ENCODE measurements around the gene DNAJC22. TPM values are rescaled to one million over a fixed set of nuclear protein-coding genes. Genes with fewer than 3 reads are reported as not detected.

The DNAJC22 gene
- total RNA-seq, 1 experiment from 2014 or later, result 27.7 TPM

- peaks cover 3 to 8% of the 10 kb centered on the region in 2 experiments; a peak in 2 of 4 replicates for H3K4me1 ChIP-seq (ENCODE audit: control insufficient read depth in 1 of 2, insufficient read depth in 2 of 2, low read length in 2 of 2)
- H3K79me2 ChIP-seq (ENCODE audit: insufficient read depth, low read length), result 0 out of 2 replicates have a peak, but pooled peaks cover 11% of the 10 kb centered on the region
- DNase-seq (ENCODE audit: low read depth, low spot score) (no peak), ATAC-seq (no peak)
- BruUV-seq (replicated peaks), result no TSS peak
- no peaks in the 10 kb centered on the region for H3K9me3 ChIP-seq (ENCODE audit: control insufficient read depth in 1 of 2, insufficient read depth in 1 of 2, low read depth in 1 of 2, low read length in 2 of 2)
- no peak overlapping the region for H2AFZ ChIP-seq (ENCODE audit: low read depth, low read length, poor library complexity, severe bottlenecking)
- H3K27me3 ChIP-seq (ENCODE audit: insufficient read depth, low read length), result no peaks in the 10 kb centered on the region
- ChIA-PET POLR2A (no interaction called here), CTCF (interaction anchor here (3.3 kb wide), 2 partner anchors 17 to 28 kb away, joined by 41 to 80 read pairs; partner anchors contain the start of gene DNAJC22), RAD21 (ENCODE audit: low non-redundant PET in 1 of 2, low total read pairs in 2 of 2, uncharacterized antibody in 2 of 2, unreplicated experiment in 2 of 2) (no interaction called here)
- intact Hi-C loops (cut with micrococcal nuclease), result no loop called here
- TF ChIP-seq ZBTB33 (IDR thresholded peaks at IDR 0.05; ENCODE audit: extremely low read depth, insufficient replicate concordance, low read length), result no peak
- no peak for TF ChIP-seq ZNF274 (IDR thresholded peaks at IDR 0.05; ENCODE audit: low read depth, low read length)
- no peak for TF ChIP-seq JUND (IDR thresholded peaks at IDR 0.05)
- TF ChIP-seq SP1 (IDR thresholded peaks at IDR 0.05; ENCODE audit: low read depth), result no peak
- TF ChIP-seq EZH2 (IDR thresholded peaks at IDR 0.05), result no peak
- no peak for TF ChIP-seq MAX (IDR thresholded peaks at IDR 0.05)
- TF ChIP-seq CTCF (IDR thresholded peaks at IDR 0.05 in 2 of 3, conservative IDR thresholded peaks at IDR 0.05 in 1 of 3; ENCODE audit: borderline replicate concordance in 1 of 3, insufficient read depth in 1 of 3, low read depth in 2 of 3, low read length in 2 of 3), result no peak
- TF ChIP-seq YY1 (IDR thresholded peaks at IDR 0.05; ENCODE audit: extremely low read depth, insufficient replicate concordance, low read depth, low read length), result no peak
- no peak for TF ChIP-seq CEBPB (IDR thresholded peaks at IDR 0.05; ENCODE audit: low read depth)
- no peak for TF ChIP-seq TCF7L2 (IDR thresholded peaks at IDR 0.05; ENCODE audit: borderline replicate concordance, extremely low read depth, insufficient read depth, insufficient read length)
- TF ChIP-seq SIN3A (IDR thresholded peaks at IDR 0.05; ENCODE audit: low read depth), result no peak
- TF ChIP-seq RAD21 (IDR thresholded peaks at IDR 0.05; ENCODE audit: low read depth), result no peak
- TF ChIP-seq POLR2AphosphoS5 (IDR thresholded peaks at IDR 0.05; ENCODE audit: low read depth, low read length), result no peak
- TF ChIP-seq POLR2A (IDR thresholded peaks at IDR 0.05; ENCODE audit: borderline replicate concordance, extremely low read depth, insufficient read depth, insufficient read length), result no peak
- no peak for TF ChIP-seq EZH2phosphoT487 (IDR thresholded peaks at IDR 0.05; ENCODE audit: borderline replicate concordance)
- H3K4me2 ChIP-seq (ENCODE audit: low read length), result no peak overlapping the region
- H3K4me3 ChIP-seq (replicated peaks in 1 of 2; ENCODE audit: low read depth in 1 of 2, low read length in 2 of 2), result no peak overlapping the region
- peaks cover 14 to 37% of the 10 kb centered on the region in 2 experiments; a peak in 2 of 4 replicates for H3K36me3 ChIP-seq (ENCODE audit: control insufficient read depth in 1 of 2, insufficient read depth in 2 of 2, low read length in 2 of 2)
- H4K20me1 ChIP-seq (ENCODE audit: insufficient read depth), result no peaks in the 10 kb centered on the region
- peak overlapping the region; percentile 10; the same call in 1 of the 2 replicates for H3K27ac ChIP-seq (ENCODE audit: low read depth, low read length)
- no peaks in the 10 kb centered on the region for H3K9me2 ChIP-seq (ENCODE audit: insufficient read depth)
- H3K9ac ChIP-seq (ENCODE audit: low read length), result no peak overlapping the region
Measured at GRCh38 chr12:49330032-49330619, 16.6 kb upstream of the DNAJC22 start.
